ENCODE data around the gene SEPTIN10.
"Not testable (repeated sequence)": the region's sequence is repeated elsewhere in the genome, so short reads cannot be mapped to it uniquely, and the experiment has no call there.

The SEPTIN10 gene

GRCh38 chr2:109631741-109632140, 18.0 kb upstream of the SEPTIN10 start:
- Histone ChIP-seq H4K20me1 (ENCODE audit: insufficient read depth, low read length, poor library complexity, severe bottlenecking) (no peaks in the 10 kb centered on the region), H3K9ac (ENCODE audit: low read depth, low read length, poor library complexity, severe bottlenecking) (no peak overlapping the region), H3K4me1 (ENCODE audit: insufficient read depth, low read length, poor library complexity, severe bottlenecking) (no peaks in the 10 kb centered on the region), H3F3A (ENCODE audit: low read depth) (no peaks in the 10 kb centered on the region), H3K27me3 (ENCODE audit: insufficient read depth, low read length, poor library complexity, severe bottlenecking) (no peaks in the 10 kb centered on the region), H2AFZ (ENCODE audit: low read length) (no peak overlapping the region), H3K79me2 (ENCODE audit: insufficient read depth, low read length) (no peaks in the 10 kb centered on the region), H3K4me2 (ENCODE audit: low read depth, low read length, poor library complexity, severe bottlenecking) (no peak overlapping the region), H3K36me3 (ENCODE audit: insufficient read depth, low read length) (no peaks in the 10 kb centered on the region), H3K4me3 (ENCODE audit: low read length, poor library complexity, severe bottlenecking) (no peak overlapping the region), H3K9me2 (replicated peaks; ENCODE audit: low read depth, low read length) (no peaks in the 10 kb centered on the region), H3K9me3 (ENCODE audit: insufficient read depth, low read depth, low read length) (no peaks in the 10 kb centered on the region)
- TF ChIP-seq EZH2phosphoT487 (IDR thresholded peaks at IDR 0.05; ENCODE audit: borderline replicate concordance) (no peak), CTCF (conservative IDR thresholded peaks at IDR 0.05; ENCODE audit: low read length) (no peak)

GRCh38 chr2:109630441-109631430, 17.0 kb upstream of the SEPTIN10 start:
- H3K9me3 ChIP-seq (ENCODE audit: insufficient read depth, low read depth, low read length): no peaks in the 10 kb centered on the region
- H3K79me2 ChIP-seq (ENCODE audit: insufficient read depth, low read length): no peaks in the 10 kb centered on the region
- H3K36me3 ChIP-seq (ENCODE audit: insufficient read depth, low read length): no peaks in the 10 kb centered on the region
- H3F3A ChIP-seq (ENCODE audit: low read depth): no peaks in the 10 kb centered on the region
- no peaks in the 10 kb centered on the region for H4K20me1 ChIP-seq (ENCODE audit: insufficient read depth, low read length, poor library complexity, severe bottlenecking)
- TF ChIP-seq CTCF (conservative IDR thresholded peaks at IDR 0.05; ENCODE audit: low read length) (no peak), EZH2phosphoT487 (IDR thresholded peaks at IDR 0.05; ENCODE audit: borderline replicate concordance) (no peak)
- no peak overlapping the region for H3K4me2 ChIP-seq (ENCODE audit: low read depth, low read length, poor library complexity, severe bottlenecking)
- no peak overlapping the region for H3K9ac ChIP-seq (ENCODE audit: low read depth, low read length, poor library complexity, severe bottlenecking)
- H3K9me2 ChIP-seq (replicated peaks; ENCODE audit: low read depth, low read length): no peaks in the 10 kb centered on the region
- no peak overlapping the region for H2AFZ ChIP-seq (ENCODE audit: low read length)
- H3K4me1 ChIP-seq (ENCODE audit: insufficient read depth, low read length, poor library complexity, severe bottlenecking): no peaks in the 10 kb centered on the region
- no peak overlapping the region for H3K4me3 ChIP-seq (ENCODE audit: low read length, poor library complexity, severe bottlenecking)
- H3K27me3 ChIP-seq (ENCODE audit: insufficient read depth, low read length, poor library complexity, severe bottlenecking): no peaks in the 10 kb centered on the region

GRCh38 chr2:109629867-109630266, 16.1 kb upstream of the SEPTIN10 start:
- Histone ChIP-seq H3K27me3 (ENCODE audit: insufficient read depth, low read length, poor library complexity, severe bottlenecking) (no peaks in the 10 kb centered on the region), H3K4me1 (ENCODE audit: insufficient read depth, low read length, poor library complexity, severe bottlenecking) (no peaks in the 10 kb centered on the region), H3F3A (ENCODE audit: low read depth) (no peaks in the 10 kb centered on the region), H3K36me3 (ENCODE audit: insufficient read depth, low read length) (no peaks in the 10 kb centered on the region), H3K9me3 (ENCODE audit: insufficient read depth, low read depth, low read length) (no peaks in the 10 kb centered on the region), H2AFZ (ENCODE audit: low read length) (no peak overlapping the region), H3K9ac (ENCODE audit: low read depth, low read length, poor library complexity, severe bottlenecking) (no peak overlapping the region), H3K4me2 (ENCODE audit: low read depth, low read length, poor library complexity, severe bottlenecking) (no peak overlapping the region), H3K4me3 (ENCODE audit: low read length, poor library complexity, severe bottlenecking) (no peak overlapping the region), H4K20me1 (ENCODE audit: insufficient read depth, low read length, poor library complexity, severe bottlenecking) (no peaks in the 10 kb centered on the region), H3K79me2 (ENCODE audit: insufficient read depth, low read length) (no peaks in the 10 kb centered on the region), H3K9me2 (replicated peaks; ENCODE audit: low read depth, low read length) (no peaks in the 10 kb centered on the region)
- no peak for TF ChIP-seq CTCF (conservative IDR thresholded peaks at IDR 0.05; ENCODE audit: low read length)
- TF ChIP-seq EZH2phosphoT487 (IDR thresholded peaks at IDR 0.05; ENCODE audit: borderline replicate concordance): no peak

GRCh38 chr2:109628321-109628720, 14.6 kb upstream of the SEPTIN10 start:
- not testable (repeated sequence) for H3K9me3 ChIP-seq (ENCODE audit: insufficient read depth, low read depth, low read length); H3F3A ChIP-seq (ENCODE audit: low read depth); H2AFZ ChIP-seq (ENCODE audit: low read length); H3K4me2 ChIP-seq (ENCODE audit: low read depth, low read length, poor library complexity, severe bottlenecking); H3K4me1 ChIP-seq (ENCODE audit: insufficient read depth, low read length, poor library complexity, severe bottlenecking); H3K36me3 ChIP-seq (ENCODE audit: insufficient read depth, low read length); H3K79me2 ChIP-seq (ENCODE audit: insufficient read depth, low read length); H3K27me3 ChIP-seq (ENCODE audit: insufficient read depth, low read length, poor library complexity, severe bottlenecking); H3K9me2 ChIP-seq (replicated peaks; ENCODE audit: low read depth, low read length); H3K4me3 ChIP-seq (ENCODE audit: low read length, poor library complexity, severe bottlenecking); H4K20me1 ChIP-seq (ENCODE audit: insufficient read depth, low read length, poor library complexity, severe bottlenecking); H3K9ac ChIP-seq (ENCODE audit: low read depth, low read length, poor library complexity, severe bottlenecking)

All from Loucy (cell line).